Testis (tissue), 3 donors: Measurements from ENCODE around the gene APOB. TPM values are rescaled to one million over a fixed set of nuclear protein-coding genes. Genes with fewer than 3 reads are reported as not detected.

ENCODE experiments used
- DNase-seq: peaks from one replicate; pipeline ENCODE4 v3.0.0-alpha.2; 2019
- H3K27ac ChIP-seq, 2 donors: fragments of 200-600 bp; sonication (generic); one replicate each; pipeline ENCODE4 v1.5.1; 2019
- H3K27me3 ChIP-seq: fragments of 200-600 bp; sonication (generic); one replicate; pipeline ENCODE4 v1.5.1; 2019
- H3K36me3 ChIP-seq: fragments of 200-600 bp; sonication (generic); one replicate; pipeline ENCODE4 v1.5.1; 2017; ENCODE audit warnings: low read depth; ENCODE audit errors: missing control alignments
- H3K4me1 ChIP-seq: fragments of 200-600 bp; sonication (generic); one replicate; pipeline ENCODE4 v1.5.1; 2019
- H3K4me3 ChIP-seq, 2 donors: fragments of 200-600 bp; sonication (generic); one replicate each; pipeline ENCODE4 v1.5.1; 2017 to 2019
- H3K9me3 ChIP-seq: fragments of 200-600 bp; sonication (generic); one replicate; pipeline ENCODE4 v1.5.1; 2017
- CTCF ChIP-seq, 3 experiments: fragments of 450-650 bp in 2 of 3; fragments of 200-600 bp in 1 of 3; sonication (generic) in 1 of 3; IDR thresholded peaks; one replicate each; pipeline ENCODE4 v1.5.1; 2016 to 2019; ENCODE audit warnings: antibody characterized with exemption in 3 of 3, mild to moderate bottlenecking in 2 of 3, moderate library complexity in 1 of 3
- POLR2A ChIP-seq: fragments of 450-650 bp; IDR thresholded peaks from one replicate; pipeline ENCODE4 v1.6.1; 2017; ENCODE audit warnings: antibody characterized with exemption, mild to moderate bottlenecking, moderate library complexity
- WGBS, 2 donors: methylation state at CpG; one replicate each; pipeline ENCODE4 v1.1.5; 2018; 5-methylcytosine and 5-hydroxymethylcytosine counted together
- intact Hi-C: fragments of 100-400 bp; cut with DNase I; formaldehyde crosslinking; loops from one replicate; pipeline ENCODE4 v1.15.1; 2023; ENCODE audit warnings: low total_unique reads
- polyA plus RNA-seq: library from polyadenylated mRNA; stranded (reverse); fragments of 350-450 nt; fragmentation: Illumina TruSeq; extraction: RNeasy Lipid Tissue Mini Kit (QIAGEN cat#74804); gene quantifications from one replicate; pipeline ENCODE4 v1.2.3, GENCODE V29; 2014; ENCODE audit warnings: low read depth, low replicate concordance; ENCODE audit not compliant: insufficient read depth
- total RNA-seq, 2 donors: library from RNA; depleted of rRNA; stranded (reverse); fragments of >200 nt; gene quantifications; one replicate each; pipeline ENCODE4 v1.2.3, GENCODE V29; 2016

The APOB gene
- total and polyA plus RNA-seq, 3 donors from 2014 or later, result 0.30 to 0.81 (median 0.39) TPM

DNA sequence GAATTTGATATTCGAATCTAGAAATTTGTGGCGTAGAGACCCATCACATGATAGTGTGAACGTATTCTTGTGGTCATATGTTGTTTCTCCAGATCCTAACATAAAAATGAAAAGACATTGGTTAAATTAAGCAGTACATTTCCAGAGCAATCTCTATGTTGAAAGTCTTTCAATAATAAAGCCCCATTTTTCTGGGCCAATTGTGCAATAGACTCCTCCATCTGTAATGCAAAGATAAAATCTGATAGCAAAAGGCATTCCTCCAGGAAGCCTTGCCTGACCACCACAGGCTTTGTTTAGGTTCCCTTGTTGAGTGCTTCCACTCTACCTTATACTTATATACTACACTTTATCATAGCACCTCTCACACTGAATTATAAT, 31.3 kb downstream of the APOB start:
- Histone ChIP-seq H3K36me3 (no peaks in the 10 kb centered on the region), H3K4me1 (no peaks in the 10 kb centered on the region), H3K27ac (no peak overlapping the region), H3K27me3 (no peaks in the 10 kb centered on the region), H3K9me3 (no peaks in the 10 kb centered on the region), H3K4me3 (no peak overlapping the region)
- DNase-seq, result no peak
- intact Hi-C loops, result no loop called here
- 93 to 95% methylated on average over 3 of the region's 3 CpGs for WGBS, 2 donors
- no peak for TF ChIP-seq CTCF (IDR thresholded peaks at IDR 0.05)
- no peak for TF ChIP-seq POLR2A

DNA sequence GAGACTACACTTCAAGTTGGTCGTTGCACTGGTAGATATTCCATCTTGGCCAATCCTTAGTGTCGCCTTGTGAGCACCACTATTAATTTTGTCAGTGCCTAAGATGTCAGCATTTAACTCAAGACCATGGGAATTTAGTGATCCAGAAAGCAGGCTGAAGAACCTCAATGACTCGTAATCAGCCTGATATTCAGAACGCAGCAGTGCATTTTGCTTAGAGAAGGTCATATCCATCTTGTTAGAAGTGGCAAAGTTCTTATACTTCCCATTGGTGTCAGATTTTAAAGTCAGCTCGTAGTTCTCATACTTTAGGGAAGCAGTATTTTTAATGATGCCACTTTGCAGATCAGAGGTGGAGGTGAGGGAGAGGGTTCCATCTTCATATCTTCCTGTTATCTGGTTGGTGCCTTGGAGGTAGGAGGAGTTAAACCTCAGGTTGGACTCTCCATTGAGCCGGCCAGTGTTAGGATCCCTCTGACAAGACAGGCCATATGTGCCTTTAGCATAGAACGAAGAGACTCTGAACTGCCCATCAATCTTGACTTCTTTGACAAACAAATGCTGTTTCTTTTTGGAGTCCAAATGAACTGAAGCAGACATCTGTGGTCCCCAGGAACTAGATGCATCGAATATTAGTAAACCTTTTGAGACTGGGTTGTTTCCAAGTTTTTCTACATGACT, 31.9 kb downstream of the APOB start:
- Histone ChIP-seq H3K4me3 (no peak overlapping the region), H3K27ac (no peak overlapping the region), H3K4me1 (no peaks in the 10 kb centered on the region), H3K36me3 (no peaks in the 10 kb centered on the region), H3K27me3 (no peaks in the 10 kb centered on the region), H3K9me3 (no peaks in the 10 kb centered on the region)
- no peak for DNase-seq
- 87 to 88% methylated on average over 8 of the region's 8 CpGs for WGBS, 2 donors
- intact Hi-C loops, result no loop called here
- TF ChIP-seq POLR2A (no peak), CTCF (IDR thresholded peaks at IDR 0.05) (no peak)

GRCh38 chr2:21011453-21011852, 32.4 kb downstream of the APOB start:
- no peak for DNase-seq
- intact Hi-C loops, result no loop called here
- Histone ChIP-seq H3K27ac (no peak overlapping the region), H3K4me3 (no peak overlapping the region), H3K4me1 (no peaks in the 10 kb centered on the region), H3K36me3 (no peaks in the 10 kb centered on the region), H3K9me3 (no peaks in the 10 kb centered on the region), H3K27me3 (no peaks in the 10 kb centered on the region)
- 51 to 64% methylated on average over 3 of the region's 3 CpGs for WGBS, 2 donors
- TF ChIP-seq CTCF (IDR thresholded peaks at IDR 0.05) (no peak), POLR2A (no peak)

DNA sequence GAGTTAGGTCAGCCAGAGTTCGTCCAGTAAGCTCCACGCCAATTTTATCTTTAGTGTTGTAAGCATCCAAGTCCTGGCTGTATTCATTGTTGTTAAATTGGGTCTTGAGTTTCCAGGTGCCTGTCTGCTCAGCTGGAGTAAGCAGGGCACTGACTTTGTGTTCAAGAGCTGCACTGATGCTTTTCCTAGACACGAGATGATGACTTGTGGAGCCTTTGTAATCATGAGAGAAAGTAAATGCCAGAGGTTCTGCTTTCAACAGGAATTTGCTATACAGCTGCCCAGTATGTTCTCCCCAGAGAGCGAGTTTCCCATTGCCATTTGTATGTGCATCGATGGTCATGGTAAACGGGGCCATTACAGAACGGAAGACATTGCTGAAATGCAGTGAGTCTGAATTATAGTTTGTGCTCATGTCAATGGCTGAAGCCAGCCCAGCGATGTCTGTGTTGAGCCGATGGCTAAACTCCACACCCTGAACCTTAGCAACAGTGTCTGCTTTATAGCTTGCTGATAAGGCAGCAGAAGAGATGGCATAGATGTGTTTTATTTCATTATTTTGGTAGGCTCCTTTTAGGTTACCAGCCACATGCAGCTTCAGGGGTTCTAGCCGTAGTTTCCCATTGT, 32.9 kb downstream of the APOB start:
- Histone ChIP-seq H3K27me3 (no peaks in the 10 kb centered on the region), H3K9me3 (no peaks in the 10 kb centered on the region), H3K36me3 (no peaks in the 10 kb centered on the region), H3K27ac (no peak overlapping the region), H3K4me3 (no peak overlapping the region), H3K4me1 (no peaks in the 10 kb centered on the region)
- WGBS, 2 donors, result 73 to 77% methylated on average over 10 of the region's 10 CpGs
- DNase-seq, result no peak
- intact Hi-C loops, result no loop called here
- TF ChIP-seq CTCF (IDR thresholded peaks at IDR 0.05) (no peak), POLR2A (no peak)
